ENCODE data around the gene TRPV6. TPM values are rescaled to one million over a fixed set of nuclear protein-coding genes. Genes with fewer than 3 reads are reported as not detected.

Gene TRPV6
- total RNA-seq, 1 experiment from 2014 or later: 1.7 TPM

- no peaks in the 10 kb centered on the region for H3K27me3 ChIP-seq (ENCODE audit: insufficient read depth, low read length)
- POLR2A ChIA-PET: no interaction called here
Measured at GRCh38 chr7:142862351-142862750, 23.2 kb downstream of the TRPV6 start.

More at GRCh38 chr7:142862351-142862750, 23.2 kb downstream of the TRPV6 start:
- TF ChIP-seq CBX3 (IDR thresholded peaks at IDR 0.05; ENCODE audit: low read depth) (no peak), ZFX (IDR thresholded peaks at IDR 0.05) (no peak), ELF1 (IDR thresholded peaks at IDR 0.05; ENCODE audit: borderline replicate concordance, low read depth) (no peak), ATF3 (IDR thresholded peaks at IDR 0.05) (no peak), ZBTB33 (IDR thresholded peaks at IDR 0.05; ENCODE audit: extremely low read depth, insufficient replicate concordance, low read length) (no peak), CEBPB (IDR thresholded peaks at IDR 0.05; ENCODE audit: low read depth) (no peak), SIN3A (IDR thresholded peaks at IDR 0.05; ENCODE audit: low read depth) (no peak)
- Histone ChIP-seq H3K9me3 (ENCODE audit: control insufficient read depth in 1 of 2, insufficient read depth in 1 of 2, low read depth in 1 of 2, low read length in 2 of 2) (no peaks in the 10 kb centered on the region), H3K27ac (ENCODE audit: low read depth, low read length) (no peak overlapping the region), H3K36me3 (ENCODE audit: control insufficient read depth in 1 of 2, insufficient read depth in 2 of 2, low read length in 2 of 2) (no peaks in the 10 kb centered on the region), H4K20me1 (ENCODE audit: insufficient read depth) (no peaks in the 10 kb centered on the region), H3K4me3 (replicated peaks in 1 of 2; ENCODE audit: low read depth in 1 of 2, low read length in 2 of 2) (no peak overlapping the region), H3K4me1 (ENCODE audit: control insufficient read depth in 1 of 2, insufficient read depth in 2 of 2, low read length in 2 of 2) (peaks cover 5% of the 10 kb centered on the region in 2 experiments), H3K9me2 (ENCODE audit: insufficient read depth) (no peaks in the 10 kb centered on the region), H2AFZ (ENCODE audit: low read depth, low read length, poor library complexity, severe bottlenecking) (no peak overlapping the region), H3K79me2 (ENCODE audit: insufficient read depth, low read length) (no peaks in the 10 kb centered on the region), H3K9ac (ENCODE audit: low read length) (no peak overlapping the region), H3K4me2 (ENCODE audit: low read length) (no peak overlapping the region)
- ATAC-seq (no peak), DNase-seq (ENCODE audit: low read depth, low spot score) (no peak)
- ChIA-PET RAD21 (ENCODE audit: low non-redundant PET in 1 of 2, low total read pairs in 2 of 2, uncharacterized antibody in 2 of 2, unreplicated experiment in 2 of 2) (no interaction called here), CTCF (interaction anchor here (1.5 kb wide), 1 partner anchor 11 kb away, joined by 4 read pairs; no protein-coding TSS in a partner anchor)
- no TSS peak for BruUV-seq (replicated peaks)
- intact Hi-C loops (cut with micrococcal nuclease): no loop called here
